WTC11 (cell line): Measurements from ENCODE around the gene CLMN. TPM values are rescaled to one million over a fixed set of nuclear protein-coding genes. Genes with fewer than 3 reads are reported as not detected.

Experiments used
- ATAC-seq: fragments of 200-7000 bp; cut with Tn5 transposase; 2 replicates; pipeline ENCODE4 v1.10.0; 2021; ENCODE audit warnings: mild to moderate bottlenecking, moderate library complexity
- CTCF ChIA-PET: fragments of 300-600 bp; sonication (Branson Sonifier 250); formaldehyde crosslinking; loops from one replicate; lab custom pipeline; 2021; ENCODE audit warnings: antibody characterized with exemption; lab: Charles Lee
- POLR2A ChIA-PET: fragments of 350-600 bp; sonication (Branson Sonifier 250); formaldehyde crosslinking; loops from one replicate; lab custom pipeline; 2021; ENCODE audit warnings: antibody characterized with exemption; lab: Charles Lee
- DNase-seq: peaks from one replicate; pipeline ENCODE4 v3.0.0; 2021; ENCODE audit warnings: low spot score
- H3K27ac Mint-ChIP-seq: 2 replicates; pipeline ENCODE4 v1.8.0; 2021; ENCODE audit warnings: mixed read lengths
- H3K27me3 Mint-ChIP-seq: 2 replicates; pipeline ENCODE4 v1.8.0; 2021; ENCODE audit warnings: low read depth, mild to moderate bottlenecking, moderate library complexity, mixed read lengths
- H3K36me3 Mint-ChIP-seq: 2 replicates; pipeline ENCODE4 v1.8.0; 2021; ENCODE audit warnings: mixed read lengths
- H3K4me1 Mint-ChIP-seq: 2 replicates; pipeline ENCODE4 v1.8.0; 2022; ENCODE audit warnings: mixed read lengths
- H3K4me3 Mint-ChIP-seq: 2 replicates; pipeline ENCODE4 v1.8.0; 2021; ENCODE audit warnings: mild to moderate bottlenecking, moderate library complexity, mixed read lengths
- H3K9me3 Mint-ChIP-seq: 2 replicates; pipeline ENCODE4 v1.8.0; 2021; ENCODE audit warnings: mixed read lengths
- CREB1 ChIP-seq: sonication (generic); formaldehyde crosslinking; IDR thresholded peaks from 2 replicates; pipeline ENCODE4 v1.8.0; 2023; ENCODE audit warnings: mild to moderate bottlenecking, missing genetic modification reagents
- ELF4 ChIP-seq: sonication (generic); formaldehyde crosslinking; IDR thresholded peaks from 2 replicates; pipeline ENCODE4 v1.8.1; 2022; ENCODE audit warnings: low read depth, mild to moderate bottlenecking, moderate library complexity, missing genetic modification reagents
- JAZF1 ChIP-seq: fragments of 250-450 bp; sonication (Bioruptor Pico); IDR thresholded peaks from 2 replicates; pipeline ENCODE4 v1.9.0; 2021; ENCODE audit warnings: moderate library complexity, mild to moderate bottlenecking, inconsistent platforms
- MXD4 ChIP-seq: fragments of 250-450 bp; sonication (Bioruptor Pico); IDR thresholded peaks from 2 replicates; pipeline ENCODE4 v1.8.0; 2021; ENCODE audit warnings: mild to moderate bottlenecking, moderate library complexity, borderline replicate concordance
- NFYB ChIP-seq: sonication (generic); formaldehyde crosslinking; conservative IDR thresholded peaks from 2 replicates; pipeline ENCODE4 v1.8.0; 2022; ENCODE audit warnings: low read depth, missing genetic modification reagents
- NR1H2 ChIP-seq: sonication (generic); formaldehyde crosslinking; IDR thresholded peaks from 2 replicates; pipeline ENCODE4 v1.9.0; 2021; ENCODE audit warnings: mild to moderate bottlenecking, moderate library complexity, missing genetic modification reagents
- NR3C1 ChIP-seq: sonication (generic); formaldehyde crosslinking; conservative IDR thresholded peaks from 2 replicates; pipeline ENCODE4 v1.8.1; 2023; ENCODE audit warnings: low read depth, mild to moderate bottlenecking, missing genetic modification reagents
- SP1 ChIP-seq: sonication (generic); formaldehyde crosslinking; conservative IDR thresholded peaks from 2 replicates; pipeline ENCODE4 v1.8.1; 2022; ENCODE audit warnings: missing genetic modification reagents
- TCF7 ChIP-seq: sonication (generic); formaldehyde crosslinking; IDR thresholded peaks from 2 replicates; pipeline ENCODE4 v1.8.0; 2022; ENCODE audit warnings: mild to moderate bottlenecking, low read depth, missing genetic modification reagents, moderate library complexity
- ZNF232 ChIP-seq: sonication (generic); formaldehyde crosslinking; IDR thresholded peaks from 2 replicates; pipeline ENCODE4 v1.8.0; 2022; ENCODE audit warnings: mild to moderate bottlenecking, missing genetic modification reagents
- total RNA-seq: library from RNA; stranded (reverse); gene quantifications from 3 replicates; pipeline ENCODE4 v1.2.3, GENCODE V29; 2021
- TF ChIP-seq, protein P1 (sequence below): sonication (generic); formaldehyde crosslinking; IDR thresholded peaks from 2 replicates; pipeline ENCODE4 v1.8.1; 2022; ENCODE audit warnings: low read depth, missing genetic modification reagents, borderline replicate concordance
- TF ChIP-seq, protein P2 (sequence below): sonication (generic); formaldehyde crosslinking; conservative IDR thresholded peaks from 2 replicates; pipeline ENCODE4 v1.8.1; 2023; ENCODE audit warnings: mild to moderate bottlenecking, low read depth, missing genetic modification reagents, moderate library complexity
- TF ChIP-seq, protein P3 (sequence below): sonication (generic); formaldehyde crosslinking; IDR thresholded peaks from 2 replicates; pipeline ENCODE4 v1.8.0; 2022; ENCODE audit warnings: mild to moderate bottlenecking, missing genetic modification reagents
- TF ChIP-seq, protein P4 (sequence below): fragments of 200-600 bp; IDR thresholded peaks from 2 replicates; pipeline ENCODE4 v1.8.0; 2022; ENCODE audit warnings: antibody characterized with exemption
- TF ChIP-seq, protein P5 (sequence below): fragments of 250-450 bp; sonication (Bioruptor Pico); conservative IDR thresholded peaks from 2 replicates; pipeline ENCODE4 v1.9.0; 2021; ENCODE audit warnings: mild to moderate bottlenecking

The CLMN gene
- total RNA-seq, 1 experiment from 2014 or later, result 12.2 TPM

DNA sequence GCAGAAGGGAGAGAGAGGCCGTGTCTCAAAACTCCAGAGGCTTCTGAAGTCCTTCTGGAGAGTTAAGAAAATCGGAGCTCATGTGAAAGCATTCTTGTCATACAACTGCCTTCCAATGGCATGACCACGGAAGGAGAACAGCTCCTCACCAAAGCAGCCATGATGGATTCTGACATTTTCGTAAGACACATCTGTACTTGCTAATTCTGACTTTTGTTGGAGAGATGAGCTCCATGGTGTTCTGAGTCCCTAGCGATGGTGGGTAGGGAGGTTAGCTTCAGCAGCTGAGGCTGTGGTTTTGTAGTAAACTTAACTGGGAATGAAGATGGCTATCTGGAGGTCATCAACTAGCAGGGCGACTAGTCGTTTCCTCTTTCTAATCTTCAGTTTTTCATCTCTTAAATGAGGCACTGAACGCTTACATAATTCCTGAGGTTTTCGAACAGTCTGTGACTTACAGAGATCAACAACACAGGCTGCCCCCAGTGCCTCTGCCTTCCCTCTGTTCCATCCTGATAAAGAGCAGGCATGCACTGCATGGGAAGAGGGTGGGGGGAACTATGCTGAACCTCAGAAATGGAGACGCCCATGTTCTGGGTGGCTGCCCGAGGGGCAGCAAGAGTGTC, 133.8 kb downstream of the CLMN start (continued):
- TF ChIP-seq ELF4 (CRISPR knock-in tag), result no peak
- TF ChIP-seq TCF7 (CRISPR knock-in tag), result no peak
- no peak for TF ChIP-seq JAZF1

DNA sequence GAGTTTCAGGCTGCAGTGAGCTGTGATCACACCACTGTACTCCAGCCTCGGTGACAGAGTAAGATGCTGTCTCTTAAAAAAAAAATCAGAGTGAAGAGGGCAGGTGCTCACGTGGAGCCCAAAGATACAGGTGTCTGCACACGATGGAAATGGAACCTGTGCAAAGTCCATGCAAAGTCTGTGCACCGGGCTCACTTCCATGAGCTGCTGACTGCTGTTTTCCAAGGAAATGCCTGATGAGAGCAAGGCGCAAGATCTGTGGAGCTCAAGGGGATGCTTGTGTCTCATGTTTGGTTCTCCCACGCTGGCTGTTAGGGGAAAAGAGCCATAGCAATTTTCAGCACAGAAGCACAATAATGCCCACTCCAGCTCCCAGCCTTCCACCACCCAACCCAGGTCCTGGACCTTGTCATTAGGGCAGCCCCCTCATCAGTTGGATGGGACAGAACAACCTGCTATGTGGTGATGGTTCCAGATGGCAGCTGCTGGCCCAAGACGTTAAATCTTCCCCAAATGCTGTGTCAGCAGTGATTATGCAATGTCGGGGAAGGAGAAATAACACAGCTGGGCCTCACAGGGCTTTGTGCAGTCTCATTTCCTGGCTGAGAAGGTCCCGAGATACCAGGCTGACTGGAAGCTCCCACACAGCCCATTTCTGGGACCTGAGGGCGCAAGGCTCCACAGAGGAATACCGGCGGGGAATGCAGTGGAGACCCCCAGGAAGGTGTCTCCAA, 134.5 kb downstream of the CLMN start:
- H3K4me1 Mint-ChIP-seq, result peaks cover 21% of the 10 kb centered on the region
- ATAC-seq, result no peak
- POLR2A ChIA-PET, result no interaction called here
- DNase-seq, result no peak
- TF ChIP-seq SP1 (CRISPR knock-in tag), result no peak
- TF ChIP-seq, protein P1, sequence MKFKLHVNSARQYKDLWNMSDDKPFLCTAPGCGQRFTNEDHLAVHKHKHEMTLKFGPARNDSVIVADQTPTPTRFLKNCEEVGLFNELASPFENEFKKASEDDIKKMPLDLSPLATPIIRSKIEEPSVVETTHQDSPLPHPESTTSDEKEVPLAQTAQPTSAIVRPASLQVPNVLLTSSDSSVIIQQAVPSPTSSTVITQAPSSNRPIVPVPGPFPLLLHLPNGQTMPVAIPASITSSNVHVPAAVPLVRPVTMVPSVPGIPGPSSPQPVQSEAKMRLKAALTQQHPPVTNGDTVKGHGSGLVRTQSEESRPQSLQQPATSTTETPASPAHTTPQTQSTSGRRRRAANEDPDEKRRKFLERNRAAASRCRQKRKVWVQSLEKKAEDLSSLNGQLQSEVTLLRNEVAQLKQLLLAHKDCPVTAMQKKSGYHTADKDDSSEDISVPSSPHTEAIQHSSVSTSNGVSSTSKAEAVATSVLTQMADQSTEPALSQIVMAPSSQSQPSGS, result no peak
- TF ChIP-seq ZNF232 (CRISPR knock-in tag), result no peak
- no peak for TF ChIP-seq NR1H2 (CRISPR knock-in tag)
- TF ChIP-seq, protein P2, sequence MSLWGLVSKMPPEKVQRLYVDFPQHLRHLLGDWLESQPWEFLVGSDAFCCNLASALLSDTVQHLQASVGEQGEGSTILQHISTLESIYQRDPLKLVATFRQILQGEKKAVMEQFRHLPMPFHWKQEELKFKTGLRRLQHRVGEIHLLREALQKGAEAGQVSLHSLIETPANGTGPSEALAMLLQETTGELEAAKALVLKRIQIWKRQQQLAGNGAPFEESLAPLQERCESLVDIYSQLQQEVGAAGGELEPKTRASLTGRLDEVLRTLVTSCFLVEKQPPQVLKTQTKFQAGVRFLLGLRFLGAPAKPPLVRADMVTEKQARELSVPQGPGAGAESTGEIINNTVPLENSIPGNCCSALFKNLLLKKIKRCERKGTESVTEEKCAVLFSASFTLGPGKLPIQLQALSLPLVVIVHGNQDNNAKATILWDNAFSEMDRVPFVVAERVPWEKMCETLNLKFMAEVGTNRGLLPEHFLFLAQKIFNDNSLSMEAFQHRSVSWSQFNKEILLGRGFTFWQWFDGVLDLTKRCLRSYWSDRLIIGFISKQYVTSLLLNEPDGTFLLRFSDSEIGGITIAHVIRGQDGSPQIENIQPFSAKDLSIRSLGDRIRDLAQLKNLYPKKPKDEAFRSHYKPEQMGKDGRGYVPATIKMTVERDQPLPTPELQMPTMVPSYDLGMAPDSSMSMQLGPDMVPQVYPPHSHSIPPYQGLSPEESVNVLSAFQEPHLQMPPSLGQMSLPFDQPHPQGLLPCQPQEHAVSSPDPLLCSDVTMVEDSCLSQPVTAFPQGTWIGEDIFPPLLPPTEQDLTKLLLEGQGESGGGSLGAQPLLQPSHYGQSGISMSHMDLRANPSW (CRISPR knock-in tag), result no peak
- TF ChIP-seq NFYB (CRISPR knock-in tag), result no peak
- TF ChIP-seq, protein P3, sequence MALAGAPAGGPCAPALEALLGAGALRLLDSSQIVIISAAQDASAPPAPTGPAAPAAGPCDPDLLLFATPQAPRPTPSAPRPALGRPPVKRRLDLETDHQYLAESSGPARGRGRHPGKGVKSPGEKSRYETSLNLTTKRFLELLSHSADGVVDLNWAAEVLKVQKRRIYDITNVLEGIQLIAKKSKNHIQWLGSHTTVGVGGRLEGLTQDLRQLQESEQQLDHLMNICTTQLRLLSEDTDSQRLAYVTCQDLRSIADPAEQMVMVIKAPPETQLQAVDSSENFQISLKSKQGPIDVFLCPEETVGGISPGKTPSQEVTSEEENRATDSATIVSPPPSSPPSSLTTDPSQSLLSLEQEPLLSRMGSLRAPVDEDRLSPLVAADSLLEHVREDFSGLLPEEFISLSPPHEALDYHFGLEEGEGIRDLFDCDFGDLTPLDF (CRISPR knock-in tag), result no peak
- TF ChIP-seq, protein P4, sequence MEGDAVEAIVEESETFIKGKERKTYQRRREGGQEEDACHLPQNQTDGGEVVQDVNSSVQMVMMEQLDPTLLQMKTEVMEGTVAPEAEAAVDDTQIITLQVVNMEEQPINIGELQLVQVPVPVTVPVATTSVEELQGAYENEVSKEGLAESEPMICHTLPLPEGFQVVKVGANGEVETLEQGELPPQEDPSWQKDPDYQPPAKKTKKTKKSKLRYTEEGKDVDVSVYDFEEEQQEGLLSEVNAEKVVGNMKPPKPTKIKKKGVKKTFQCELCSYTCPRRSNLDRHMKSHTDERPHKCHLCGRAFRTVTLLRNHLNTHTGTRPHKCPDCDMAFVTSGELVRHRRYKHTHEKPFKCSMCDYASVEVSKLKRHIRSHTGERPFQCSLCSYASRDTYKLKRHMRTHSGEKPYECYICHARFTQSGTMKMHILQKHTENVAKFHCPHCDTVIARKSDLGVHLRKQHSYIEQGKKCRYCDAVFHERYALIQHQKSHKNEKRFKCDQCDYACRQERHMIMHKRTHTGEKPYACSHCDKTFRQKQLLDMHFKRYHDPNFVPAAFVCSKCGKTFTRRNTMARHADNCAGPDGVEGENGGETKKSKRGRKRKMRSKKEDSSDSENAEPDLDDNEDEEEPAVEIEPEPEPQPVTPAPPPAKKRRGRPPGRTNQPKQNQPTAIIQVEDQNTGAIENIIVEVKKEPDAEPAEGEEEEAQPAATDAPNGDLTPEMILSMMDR, result no peak
- no peak for TF ChIP-seq NR3C1 (CRISPR knock-in tag)
- TF ChIP-seq, protein P5, sequence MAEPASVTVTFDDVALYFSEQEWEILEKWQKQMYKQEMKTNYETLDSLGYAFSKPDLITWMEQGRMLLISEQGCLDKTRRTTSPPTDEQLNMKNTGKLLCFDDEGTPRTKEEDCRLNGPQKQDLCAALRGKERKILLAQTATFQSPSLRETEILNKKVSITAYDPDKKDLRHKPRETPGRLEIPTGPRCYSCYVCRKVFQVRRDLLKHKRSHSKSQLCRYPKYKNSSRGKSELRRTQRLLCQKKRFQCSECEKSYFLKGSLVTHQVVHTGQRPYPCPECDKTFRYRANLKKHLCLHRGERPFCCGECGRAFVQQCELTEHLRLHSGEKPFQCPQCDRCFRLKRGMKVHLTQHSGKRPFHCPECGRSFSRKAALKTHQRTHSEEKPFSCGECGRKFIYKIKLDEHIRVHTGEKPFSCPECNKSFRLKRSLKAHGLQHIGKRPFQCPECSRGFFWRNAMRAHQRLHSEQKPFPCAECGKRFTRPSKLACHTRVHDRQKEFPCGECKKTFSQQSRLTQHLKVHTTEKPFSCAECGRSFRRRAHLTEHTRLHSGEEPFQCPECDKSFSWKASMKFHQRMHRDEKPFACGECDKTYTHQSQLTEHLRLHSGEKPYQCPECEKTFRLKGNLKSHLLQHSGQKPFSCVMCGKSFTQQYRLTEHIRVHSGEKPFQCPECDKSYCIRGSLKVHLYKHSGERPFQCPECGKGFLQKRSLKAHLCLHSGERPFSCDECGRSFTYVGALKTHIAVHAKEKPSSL, result no peak
- TF ChIP-seq CREB1, result no peak
- TF ChIP-seq MXD4 (CRISPR knock-in tag), result no peak
- TF ChIP-seq, all 79 proteins: peak for 0
- Mint-ChIP-seq H3K27me3 (no peaks in the 10 kb centered on the region), H3K4me3 (no peak overlapping the region), H3K9me3 (peaks cover 17% of the 10 kb centered on the region), H3K27ac (no peak overlapping the region), H3K36me3 (peaks cover 17% of the 10 kb centered on the region)
- CTCF ChIA-PET, result no interaction called here
